Colonic mucosa (tissue), 4 donors: ENCODE measurements around the gene CLP1. TPM values are rescaled to one million over a fixed set of nuclear protein-coding genes. Genes with fewer than 3 reads are reported as not detected.

Experiments used
- DNase-seq: peaks from one replicate; pipeline ENCODE4 v3.0.0-alpha.2; 2020
- H3K27ac ChIP-seq: fragments of 200-600 bp; one replicate; pipeline ENCODE4 v1.8.0; 2021
- H3K27me3 ChIP-seq: fragments of 200-600 bp; one replicate; pipeline ENCODE4 v1.8.0; 2021
- H3K36me3 ChIP-seq: fragments of 200-600 bp; one replicate; pipeline ENCODE4 v1.8.0; 2021
- H3K4me1 ChIP-seq: fragments of 200-600 bp; one replicate; pipeline ENCODE4 v1.8.0; 2021; ENCODE audit warnings: mild to moderate bottlenecking
- H3K4me3 ChIP-seq: fragments of 200-600 bp; one replicate; pipeline ENCODE4 v1.8.0; 2021
- H3K9ac ChIP-seq, 2 donors: one replicate each; pipeline ENCODE4 v1.7.0; 2013; ENCODE audit warnings: control low read depth in 2 of 2, low read depth in 2 of 2, low read length in 2 of 2
- H3K9me3 ChIP-seq: fragments of 200-600 bp; one replicate; pipeline ENCODE4 v1.8.0; 2021
- CTCF ChIP-seq: fragments of 200-600 bp; IDR thresholded peaks from one replicate; pipeline ENCODE4 v1.8.0; 2022; ENCODE audit warnings: antibody characterized with exemption, mild to moderate bottlenecking
- intact Hi-C: fragments of 100-400 bp; cut with DNase I; formaldehyde crosslinking; loops from one replicate; pipeline ENCODE4 v1.14.1; 2022
- total RNA-seq, 2 donors: library from RNA; stranded (reverse); fragmentation: NEBNext Ultra II Directional in 1 of 2; extraction: Animal tissue kit (Norgen Biotek cat#: 25700) in 1 of 2; gene quantifications; one replicate each; pipeline ENCODE4 v1.2.1, GENCODE V29; 2021
- donor health status: healthy.
- donor health status: DM: no; HTN: no; CAD: no.
- donor health status: DM: no; HTN: no; CAD: no.

CLP1 gene
- total RNA-seq, 2 donors from 2014 or later, result 13.5 to 14.9 TPM

GRCh38 chr11:57667117-57667735, 9.7 kb downstream of the CLP1 start:
- Histone ChIP-seq H3K9me3 (no peaks in the 10 kb centered on the region), H3K9ac (peak overlapping the region; percentile 48 to 98), H3K27ac (peak overlapping the region; percentile 99), H3K4me1 (peaks cover 5% of the 10 kb centered on the region), H3K36me3 (no peaks in the 10 kb centered on the region), H3K27me3 (no peaks in the 10 kb centered on the region), H3K4me3 (peak overlapping the region; percentile 97)
- peak; percentile 95 for DNase-seq
- TF ChIP-seq CTCF, result no peak
- intact Hi-C loops, result no loop called here

- peaks cover 5% of the 10 kb centered on the region for H3K4me1 ChIP-seq
- H3K27me3 ChIP-seq, result no peaks in the 10 kb centered on the region
- DNase-seq, result peak; percentile 99
- peaks cover 2% of the 10 kb centered on the region for H3K36me3 ChIP-seq
- peak; percentile 48 for TF ChIP-seq CTCF
- peak within 1 kb of the TSS; percentile 99 for H3K27ac ChIP-seq
- H3K9ac ChIP-seq, result peak within 1 kb of the TSS; percentile 96 to 98
- intact Hi-C loops, result no loop called here
- peak within 1 kb of the TSS; percentile 97 for H3K4me3 ChIP-seq
- H3K9me3 ChIP-seq, result no peaks in the 10 kb centered on the region
Observed at GRCh38 chr11:57667736-57668433, 10.3 kb downstream of the CLP1 start, which contains the start of gene ZDHHC5. Gene ZDHHC5, plus strand, starts transcription at chr11:57668114. Its CDS starts 4,977 bp downstream, at chr11:57673091.

- Histone ChIP-seq H3K9me3 (no peaks in the 10 kb centered on the region), H3K9ac (peak overlapping the region; percentile 96 to 98), H3K4me3 (peak overlapping the region; percentile 97), H3K36me3 (peaks cover 7% of the 10 kb centered on the region), H3K4me1 (peaks cover 5% of the 10 kb centered on the region), H3K27me3 (no peaks in the 10 kb centered on the region), H3K27ac (peak overlapping the region; percentile 99)
- intact Hi-C loops, result no loop called here
- TF ChIP-seq CTCF, result no peak
- DNase-seq, result no peak
Observed at GRCh38 chr11:57668434-57668782, 10.8 kb downstream of the CLP1 start.

- H3K27ac ChIP-seq, result no peak overlapping the region
- H3K36me3 ChIP-seq, result peaks cover 11% of the 10 kb centered on the region
- no peak for DNase-seq
Observed at GRCh38 chr11:57674251-57674650, 16.7 kb downstream of the CLP1 start.

More at GRCh38 chr11:57674251-57674650, 16.7 kb downstream of the CLP1 start:
- peaks cover 5% of the 10 kb centered on the region for H3K4me1 ChIP-seq
- H3K4me3 ChIP-seq, result no peak overlapping the region
- TF ChIP-seq CTCF, result no peak
- H3K9me3 ChIP-seq, result no peaks in the 10 kb centered on the region
- no peaks in the 10 kb centered on the region for H3K27me3 ChIP-seq
- no peak overlapping the region for H3K9ac ChIP-seq
- intact Hi-C loops, result loop anchor here (5.0 kb wide), 1 partner anchor 38 kb away; the partner anchor contains the start of genes MED19 and TMX2
